GM12875 (cell line): ENCODE measurements around the gene CDCA8.
A peak's percentile ranks its signal among the peaks of the same experiment; 100 is the strongest.

Experiments
- H3K4me3 ChIP-seq: one replicate; pipeline ENCODE4 v1.5.1; 2011; ENCODE audit warnings: low read depth, low read length, control low read depth
- TF ChIP-seq, protein P1 (sequence below): IDR thresholded peaks from 2 replicates; pipeline ENCODE4 v1.5.1; 2011; ENCODE audit warnings: low read depth, mild to moderate bottlenecking, control low read depth, inconsistent platforms, low read length, moderate library complexity, borderline replicate concordance; ENCODE audit not compliant: insufficient read depth

CDCA8 gene

DNA sequence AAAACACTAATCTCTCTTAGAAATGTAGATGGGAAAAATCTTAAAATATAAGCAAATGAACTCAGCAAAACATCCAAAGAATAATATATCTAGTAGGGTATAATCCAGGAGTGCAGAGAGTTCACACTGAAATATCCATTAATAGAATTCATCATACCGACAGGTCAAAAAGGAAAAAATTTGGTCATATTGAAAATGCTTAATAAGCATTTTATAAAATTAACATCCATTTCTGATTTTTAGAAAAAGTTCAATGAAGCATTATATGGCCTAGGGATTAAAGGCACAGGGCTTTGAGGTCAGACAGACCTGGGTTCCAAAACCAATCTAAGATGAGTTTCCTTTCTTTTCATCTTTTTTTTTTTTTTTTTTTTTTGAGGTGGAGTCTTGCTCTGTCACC lies 56.2 kb downstream of the CDCA8 start:
- H3K4me3 ChIP-seq = no peak overlapping the region
- TF ChIP-seq, protein P1, sequence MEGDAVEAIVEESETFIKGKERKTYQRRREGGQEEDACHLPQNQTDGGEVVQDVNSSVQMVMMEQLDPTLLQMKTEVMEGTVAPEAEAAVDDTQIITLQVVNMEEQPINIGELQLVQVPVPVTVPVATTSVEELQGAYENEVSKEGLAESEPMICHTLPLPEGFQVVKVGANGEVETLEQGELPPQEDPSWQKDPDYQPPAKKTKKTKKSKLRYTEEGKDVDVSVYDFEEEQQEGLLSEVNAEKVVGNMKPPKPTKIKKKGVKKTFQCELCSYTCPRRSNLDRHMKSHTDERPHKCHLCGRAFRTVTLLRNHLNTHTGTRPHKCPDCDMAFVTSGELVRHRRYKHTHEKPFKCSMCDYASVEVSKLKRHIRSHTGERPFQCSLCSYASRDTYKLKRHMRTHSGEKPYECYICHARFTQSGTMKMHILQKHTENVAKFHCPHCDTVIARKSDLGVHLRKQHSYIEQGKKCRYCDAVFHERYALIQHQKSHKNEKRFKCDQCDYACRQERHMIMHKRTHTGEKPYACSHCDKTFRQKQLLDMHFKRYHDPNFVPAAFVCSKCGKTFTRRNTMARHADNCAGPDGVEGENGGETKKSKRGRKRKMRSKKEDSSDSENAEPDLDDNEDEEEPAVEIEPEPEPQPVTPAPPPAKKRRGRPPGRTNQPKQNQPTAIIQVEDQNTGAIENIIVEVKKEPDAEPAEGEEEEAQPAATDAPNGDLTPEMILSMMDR = no peak

- TF ChIP-seq, protein P1 = no peak
- H3K4me3 ChIP-seq = no peak overlapping the region
These were observed 59.9 kb downstream of the CDCA8 start for GRCh38 chr1:37752213-37752582.

DNA sequence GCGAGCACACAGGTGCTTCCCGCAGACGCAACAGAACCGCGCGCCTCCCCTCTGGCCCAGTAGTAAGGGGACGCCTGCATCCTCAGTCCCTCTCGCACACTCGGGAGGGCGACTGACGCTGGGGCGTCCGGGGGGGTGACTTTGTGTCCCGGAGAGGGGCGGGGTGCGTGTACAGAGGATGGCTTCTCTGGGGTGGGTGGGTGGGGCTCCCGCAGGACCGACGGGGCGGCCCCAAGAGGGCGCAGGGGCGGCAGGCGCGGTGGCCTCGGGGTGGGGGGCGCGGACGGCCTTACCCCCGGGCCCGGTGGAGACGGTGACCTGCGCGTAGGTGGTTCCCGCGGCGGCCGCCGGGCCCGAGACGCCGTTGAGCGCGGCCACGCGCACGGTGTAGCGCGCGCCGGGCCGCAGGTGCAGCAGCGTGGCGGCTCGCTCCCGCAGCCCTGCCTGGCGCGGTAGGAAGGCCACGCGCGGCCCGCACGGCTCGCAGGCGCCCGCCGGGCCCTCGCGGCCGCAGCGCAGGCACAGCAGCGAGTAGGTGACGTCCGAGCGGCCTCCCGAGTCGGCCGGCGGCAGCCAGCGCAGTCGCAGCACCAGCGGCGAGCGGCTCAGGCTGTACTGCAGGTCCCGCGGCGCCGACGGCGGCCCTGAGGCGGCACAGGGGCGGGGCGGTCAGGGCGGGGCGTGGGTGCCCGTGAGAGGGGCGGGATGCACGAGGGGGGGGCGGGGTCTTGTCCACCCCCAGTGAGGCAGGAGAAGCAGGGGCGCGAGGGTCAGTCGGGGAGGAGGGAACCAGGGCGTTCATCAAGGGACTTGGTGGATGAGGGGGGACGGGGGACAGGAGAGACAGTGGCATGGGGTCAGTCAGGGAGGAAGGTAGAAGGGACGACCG lies 60.5 kb downstream of the CDCA8 start:
- TF ChIP-seq, protein P1 = no peak
- H3K4me3 ChIP-seq = peak overlapping the region; percentile 16

- TF ChIP-seq, protein P1 = no peak
- H3K4me3 ChIP-seq = no peak overlapping the region
These were observed 61.4 kb downstream of the CDCA8 start for GRCh38 chr1:37753473-37754321.

DNA sequence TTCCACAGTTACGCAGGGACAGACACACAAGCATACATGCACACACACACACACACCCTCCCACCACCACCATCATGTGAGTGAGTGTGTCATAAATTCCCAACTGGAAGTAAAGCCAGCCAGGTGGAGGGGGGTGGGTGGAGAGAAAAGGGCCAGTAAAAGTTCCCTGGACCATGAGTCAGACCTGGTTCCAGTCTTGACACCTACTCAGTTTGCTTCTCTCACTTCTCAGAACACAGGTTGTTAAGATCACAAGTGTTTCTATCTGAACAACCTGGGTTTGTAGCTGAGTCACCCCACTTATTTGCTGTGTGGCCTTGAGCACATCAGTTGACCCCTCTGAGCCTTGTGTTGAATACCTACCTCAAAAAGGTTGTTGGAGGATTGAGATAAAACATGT lies 63.0 kb downstream of the CDCA8 start:
- no peak overlapping the region for H3K4me3 ChIP-seq
- TF ChIP-seq, protein P1 = no peak

GRCh38 chr1:37755951-37756560 lies 63.7 kb downstream of the CDCA8 start:
- TF ChIP-seq, protein P1 = no peak
- H3K4me3 ChIP-seq = no peak overlapping the region
